ENCODE results near the gene CHRNB4. TPM values are rescaled to one million over a fixed set of nuclear protein-coding genes. Genes with fewer than 3 reads are reported as not detected.
"Not testable (repeated sequence)": the region's sequence is repeated elsewhere in the genome, so short reads cannot be mapped to it uniquely, and the experiment has no call there.

Gene CHRNB4
- total RNA-seq, 4 donors from 2014 or later = 0.21 to 0.69 TPM; not detected in 2

- Histone ChIP-seq H3K4me3 (no peak overlapping the region), H3K9me3 (no peaks in the 10 kb centered on the region), H3K27ac (no peak overlapping the region), H3K27me3 (peaks cover 5 to 15% of the 10 kb centered on the region in 2 donors), H3K4me1 (peaks cover 0 to 4% of the 10 kb centered on the region in 2 donors), H3K36me3 (no peaks in the 10 kb centered on the region)
- no peak for DNase-seq
- no peak for TF ChIP-seq POLR2A (IDR thresholded peaks at IDR 0.05)
- no peak for TF ChIP-seq CTCF (IDR thresholded peaks at IDR 0.05)
- intact Hi-C loops (cut with DNase I; ENCODE audit: low total_unique reads) = loop anchor here (5.0 kb wide), 1 partner anchor 91 kb away; no protein-coding TSS in a partner anchor
These were observed 24.5 kb downstream of the CHRNB4 start for GRCh38 chr15:78616506-78616905.

- H3K4me1 ChIP-seq = peaks cover 0 to 4% of the 10 kb centered on the region in 2 donors
- H3K27ac ChIP-seq = no peak overlapping the region
- no peak overlapping the region for H3K4me3 ChIP-seq
- intact Hi-C loops (cut with DNase I; ENCODE audit: low total_unique reads) = loop anchor here (5.0 kb wide), 1 partner anchor 92 kb away; no protein-coding TSS in a partner anchor
- peaks cover 0 to 6% of the 10 kb centered on the region in 2 donors for H3K27me3 ChIP-seq
- H3K36me3 ChIP-seq = no peaks in the 10 kb centered on the region
- no peak for DNase-seq
- H3K9me3 ChIP-seq = no peaks in the 10 kb centered on the region
- no peak for TF ChIP-seq POLR2A (IDR thresholded peaks at IDR 0.05)
- TF ChIP-seq CTCF (IDR thresholded peaks at IDR 0.05) = no peak
These were observed 25.8 kb downstream of the CHRNB4 start for GRCh38 chr15:78615151-78615589.

GRCh38 chr15:78614021-78614420 is 27.0 kb downstream of the CHRNB4 start:
- H3K27me3 ChIP-seq = no peaks in the 10 kb centered on the region
- intact Hi-C loops (cut with DNase I; ENCODE audit: low total_unique reads) = no loop called here
- no peak overlapping the region for H3K4me3 ChIP-seq
- H3K36me3 ChIP-seq = no peaks in the 10 kb centered on the region
- no peak for DNase-seq
- H3K27ac ChIP-seq = no peak overlapping the region
- peaks cover 0 to 4% of the 10 kb centered on the region in 2 donors for H3K4me1 ChIP-seq
- no peaks in the 10 kb centered on the region for H3K9me3 ChIP-seq
- TF ChIP-seq POLR2A (IDR thresholded peaks at IDR 0.05) = no peak
- TF ChIP-seq CTCF (IDR thresholded peaks at IDR 0.05) = no peak

- H3K27me3 ChIP-seq; H3K9me3 ChIP-seq; H3K36me3 ChIP-seq; DNase-seq; H3K27ac ChIP-seq; intact Hi-C loops (cut with DNase I; ENCODE audit: low total_unique reads); H3K4me3 ChIP-seq; H3K4me1 ChIP-seq: not testable (repeated sequence)
These were observed 31.5 kb downstream of the CHRNB4 start for GRCh38 chr15:78609551-78609950.

- Histone ChIP-seq H3K27ac (no peak overlapping the region), H3K9me3 (no peaks in the 10 kb centered on the region), H3K36me3 (no peaks in the 10 kb centered on the region), H3K27me3 (no peaks in the 10 kb centered on the region), H3K4me1 (no peaks in the 10 kb centered on the region), H3K4me3 (no peak overlapping the region)
- no peak for TF ChIP-seq CTCF (IDR thresholded peaks at IDR 0.05)
- no peak for TF ChIP-seq POLR2A (IDR thresholded peaks at IDR 0.05)
- intact Hi-C loops (cut with DNase I; ENCODE audit: low total_unique reads) = no loop called here
- DNase-seq = no peak
These were observed 35.3 kb downstream of the CHRNB4 start for GRCh38 chr15:78605680-78606079.

GRCh38 chr15:78605201-78605600 is 35.8 kb downstream of the CHRNB4 start:
- intact Hi-C loops (cut with DNase I; ENCODE audit: low total_unique reads) = no loop called here
- no peak for DNase-seq
- Histone ChIP-seq H3K9me3 (no peaks in the 10 kb centered on the region), H3K27me3 (no peaks in the 10 kb centered on the region), H3K36me3 (no peaks in the 10 kb centered on the region), H3K27ac (no peak overlapping the region), H3K4me1 (no peaks in the 10 kb centered on the region), H3K4me3 (no peak overlapping the region)
- TF ChIP-seq POLR2A (IDR thresholded peaks at IDR 0.05) = no peak
- TF ChIP-seq CTCF (IDR thresholded peaks at IDR 0.05) = no peak
